ENCODE results near the gene FNDC3B.
A peak's percentile ranks its signal among the peaks of the same experiment; 100 is the strongest.

FNDC3B gene

GRCh38 chr3:172148702-172149565 lies 109.6 kb downstream of the FNDC3B start:
- no peak for DNase-seq (ENCODE audit: low read depth in 2 of 2, low spot score in 1 of 2)

- DNase-seq (ENCODE audit: low read depth in 2 of 2, low spot score in 1 of 2), result no peak
These were observed 110.9 kb downstream of the FNDC3B start for GRCh38 chr3:172150268-172150667.

- DNase-seq (ENCODE audit: low read depth in 2 of 2, low spot score in 1 of 2), result no peak
These were observed 111.7 kb downstream of the FNDC3B start for GRCh38 chr3:172150913-172151650.

GRCh38 chr3:172151651-172152649 lies 112.6 kb downstream of the FNDC3B start:
- no peak for DNase-seq (ENCODE audit: low read depth in 2 of 2, low spot score in 1 of 2)

GRCh38 chr3:172152874-172153273 lies 113.5 kb downstream of the FNDC3B start:
- no peak for DNase-seq (ENCODE audit: low read depth in 2 of 2, low spot score in 1 of 2)

- peak in 1 of 2 donors; percentile 18 for DNase-seq (ENCODE audit: low read depth in 2 of 2, low spot score in 1 of 2)
These were observed 114.0 kb downstream of the FNDC3B start for GRCh38 chr3:172153335-172153861.

- no peak for DNase-seq (ENCODE audit: low read depth in 2 of 2, low spot score in 1 of 2)
These were observed 115.6 kb downstream of the FNDC3B start for GRCh38 chr3:172154768-172155664.

- no peak for DNase-seq (ENCODE audit: low read depth in 2 of 2, low spot score in 1 of 2)
These were observed 116.7 kb downstream of the FNDC3B start for GRCh38 chr3:172155897-172156585.

- no peak for DNase-seq (ENCODE audit: low read depth in 2 of 2, low spot score in 1 of 2)
These were observed 117.2 kb downstream of the FNDC3B start for GRCh38 chr3:172156586-172156955.

- DNase-seq (ENCODE audit: low read depth in 2 of 2, low spot score in 1 of 2), result no peak
These were observed 118.3 kb downstream of the FNDC3B start for GRCh38 chr3:172157564-172158258.

GRCh38 chr3:172158741-172159140 lies 119.4 kb downstream of the FNDC3B start:
- no peak for DNase-seq (ENCODE audit: low read depth in 2 of 2, low spot score in 1 of 2)

GRCh38 chr3:172159376-172159775 lies 120.0 kb downstream of the FNDC3B start:
- DNase-seq (ENCODE audit: low read depth in 2 of 2, low spot score in 1 of 2), result no peak

GRCh38 chr3:172159962-172160538 lies 120.7 kb downstream of the FNDC3B start:
- DNase-seq (ENCODE audit: low read depth in 2 of 2, low spot score in 1 of 2), result no peak

GRCh38 chr3:172161133-172161789 lies 121.9 kb downstream of the FNDC3B start:
- no peak for DNase-seq (ENCODE audit: low read depth in 2 of 2, low spot score in 1 of 2)

- DNase-seq (ENCODE audit: low read depth in 2 of 2, low spot score in 1 of 2), result no peak
These were observed 122.6 kb downstream of the FNDC3B start for GRCh38 chr3:172161959-172162358.

GRCh38 chr3:172163320-172163719 lies 123.9 kb downstream of the FNDC3B start:
- no peak for DNase-seq (ENCODE audit: low read depth in 2 of 2, low spot score in 1 of 2)

GRCh38 chr3:172164620-172165362 lies 125.4 kb downstream of the FNDC3B start:
- DNase-seq (ENCODE audit: low read depth in 2 of 2, low spot score in 1 of 2), result no peak

Data from stimulated activated CD8-positive, alpha-beta memory T cell treated with anti-CD3 and anti-CD28 coated beads, Interleukin-4, amount 100 ng/mL, for 1 hour (primary cell).